ENCODE measurements around the gene MGARP. TPM values are rescaled to one million over a fixed set of nuclear protein-coding genes. Genes with fewer than 3 reads are reported as not detected.
"Not testable (repeated sequence)": the region's sequence is repeated elsewhere in the genome, so short reads cannot be mapped to it uniquely, and the experiment has no call there.

MGARP gene
- 0.81 TPM for total RNA-seq
- long read RNA-seq: 0 reads

GRCh38 chr4:139279760-139280620 lies at the start of gene MGARP:
Gene MGARP, minus strand, starts transcription at chr4:139280225. Its CDS starts 67 bp downstream, at chr4:139280158.
- intact Hi-C loops (cut with DNase I): no loop called here
- DNase-seq (ENCODE audit: low spot score): peak; percentile 77

- DNase-seq (ENCODE audit: low spot score): no peak
- intact Hi-C loops (cut with DNase I): no loop called here
Observed at GRCh38 chr4:139329665-139330200, 49.7 kb upstream of the MGARP start.

GRCh38 chr4:139324620-139325019 lies 44.6 kb upstream of the MGARP start:
- intact Hi-C loops (cut with DNase I): no loop called here
- no peak for DNase-seq (ENCODE audit: low spot score)

- intact Hi-C loops (cut with DNase I); DNase-seq (ENCODE audit: low spot score): not testable (repeated sequence)
Observed at GRCh38 chr4:139322541-139322940, 42.5 kb upstream of the MGARP start.

- DNase-seq (ENCODE audit: low spot score); intact Hi-C loops (cut with DNase I): not testable (repeated sequence)
Observed at GRCh38 chr4:139322070-139322469, 42.0 kb upstream of the MGARP start.

GRCh38 chr4:139319571-139319970 lies 39.5 kb upstream of the MGARP start:
- intact Hi-C loops (cut with DNase I): no loop called here
- no peak for DNase-seq (ENCODE audit: low spot score)

GRCh38 chr4:139317635-139318034 lies 37.6 kb upstream of the MGARP start:
- no peak for DNase-seq (ENCODE audit: low spot score)

GRCh38 chr4:139316733-139317132 lies 36.7 kb upstream of the MGARP start:
- DNase-seq (ENCODE audit: low spot score): no peak
- intact Hi-C loops (cut with DNase I): no loop called here

More at GRCh38 chr4:139317635-139318034, 37.6 kb upstream of the MGARP start:
- intact Hi-C loops (cut with DNase I): no loop called here

GRCh38 chr4:139315221-139315675 lies 35.2 kb upstream of the MGARP start:
- intact Hi-C loops (cut with DNase I): no loop called here
- DNase-seq (ENCODE audit: low spot score): no peak

- intact Hi-C loops (cut with DNase I): no loop called here
- DNase-seq (ENCODE audit: low spot score): no peak
Observed at GRCh38 chr4:139314047-139314800, 34.2 kb upstream of the MGARP start.

GRCh38 chr4:139313414-139313813 lies 33.4 kb upstream of the MGARP start:
- DNase-seq (ENCODE audit: low spot score); intact Hi-C loops (cut with DNase I): not testable (repeated sequence)

- intact Hi-C loops (cut with DNase I): no loop called here
- no peak for DNase-seq (ENCODE audit: low spot score)
Observed at GRCh38 chr4:139312552-139313332, 32.7 kb upstream of the MGARP start.

- intact Hi-C loops (cut with DNase I): no loop called here
- DNase-seq (ENCODE audit: low spot score): no peak
Observed at GRCh38 chr4:139311909-139312308, 31.9 kb upstream of the MGARP start.

GRCh38 chr4:139304920-139305319 lies 24.9 kb upstream of the MGARP start:
- intact Hi-C loops (cut with DNase I): loop anchor here (5.0 kb wide), 2 partner anchors 147 to 252 kb away; partner anchors contain the start of genes RAB33B and SETD7

GRCh38 chr4:139301821-139302611 lies 22.0 kb upstream of the MGARP start, which contains the start of gene NDUFC1:
Gene NDUFC1, minus strand, starts transcription at chr4:139302477. Its CDS starts 6,679 bp downstream, at chr4:139295798.
- intact Hi-C loops (cut with DNase I): loop anchor here (2.0 to 5.0 kb wide), 4 partner anchors 125 to 255 kb away; partner anchors contain the start of genes ELF2, RAB33B and SETD7
- DNase-seq (ENCODE audit: low spot score): no peak

More at GRCh38 chr4:139304920-139305319, 24.9 kb upstream of the MGARP start:
- DNase-seq (ENCODE audit: low spot score): no peak

- intact Hi-C loops (cut with DNase I): loop anchor here (2.0 to 5.0 kb wide), 4 partner anchors 124 to 256 kb away; partner anchors contain the start of genes ELF2, RAB33B and SETD7
- DNase-seq (ENCODE audit: low spot score): peak; percentile 99
Observed at GRCh38 chr4:139301113-139301820, 21.2 kb upstream of the MGARP start, which contains the start of gene NAA15. Gene NAA15, plus strand, starts transcription at chr4:139301505. Its CDS starts 273 bp downstream, at chr4:139301778.

- intact Hi-C loops (cut with DNase I): loop anchor here (2.0 to 5.0 kb wide), 4 partner anchors 124 to 257 kb away; partner anchors contain the start of genes ELF2, RAB33B and SETD7
- DNase-seq (ENCODE audit: low spot score): no peak
Observed at GRCh38 chr4:139300431-139301112, 20.5 kb upstream of the MGARP start.
